22Rv1 (cell line): ENCODE measurements around the gene ZNF865.

Experiments
- H3K27ac ChIP-seq: fragments of 450-650 bp; 2 replicates; pipeline ENCODE4 v1.5.1; 2017
- ZFX ChIP-seq: fragments of 450-650 bp; IDR thresholded peaks from 2 replicates; pipeline ENCODE4 v1.6.1; 2017; ENCODE audit warnings: antibody characterized with exemption, borderline replicate concordance
- TF ChIP-seq, protein P1 (sequence below): fragments of 450-650 bp; IDR thresholded peaks from 2 replicates; pipeline ENCODE4 v1.5.1; 2017; ENCODE audit warnings: mild to moderate bottlenecking

Gene ZNF865

GRCh38 chr19:55598719-55599467 lies 6.6 kb upstream of the ZNF865 start:
- peak overlapping the region; percentile 98 for H3K27ac ChIP-seq
- TF ChIP-seq, protein P1, sequence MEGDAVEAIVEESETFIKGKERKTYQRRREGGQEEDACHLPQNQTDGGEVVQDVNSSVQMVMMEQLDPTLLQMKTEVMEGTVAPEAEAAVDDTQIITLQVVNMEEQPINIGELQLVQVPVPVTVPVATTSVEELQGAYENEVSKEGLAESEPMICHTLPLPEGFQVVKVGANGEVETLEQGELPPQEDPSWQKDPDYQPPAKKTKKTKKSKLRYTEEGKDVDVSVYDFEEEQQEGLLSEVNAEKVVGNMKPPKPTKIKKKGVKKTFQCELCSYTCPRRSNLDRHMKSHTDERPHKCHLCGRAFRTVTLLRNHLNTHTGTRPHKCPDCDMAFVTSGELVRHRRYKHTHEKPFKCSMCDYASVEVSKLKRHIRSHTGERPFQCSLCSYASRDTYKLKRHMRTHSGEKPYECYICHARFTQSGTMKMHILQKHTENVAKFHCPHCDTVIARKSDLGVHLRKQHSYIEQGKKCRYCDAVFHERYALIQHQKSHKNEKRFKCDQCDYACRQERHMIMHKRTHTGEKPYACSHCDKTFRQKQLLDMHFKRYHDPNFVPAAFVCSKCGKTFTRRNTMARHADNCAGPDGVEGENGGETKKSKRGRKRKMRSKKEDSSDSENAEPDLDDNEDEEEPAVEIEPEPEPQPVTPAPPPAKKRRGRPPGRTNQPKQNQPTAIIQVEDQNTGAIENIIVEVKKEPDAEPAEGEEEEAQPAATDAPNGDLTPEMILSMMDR: no peak
- no peak for TF ChIP-seq ZFX

GRCh38 chr19:55599468-55599841 lies 6.0 kb upstream of the ZNF865 start, which contains the start of gene FIZ1:
FIZ1 (minus strand) TSS chr19:55599517; CDS start chr19:55597865, 1,652 bp downstream.
- peak within 1 kb of the TSS; percentile 98 for H3K27ac ChIP-seq
- TF ChIP-seq ZFX: no peak
- TF ChIP-seq, protein P1: no peak

DNA sequence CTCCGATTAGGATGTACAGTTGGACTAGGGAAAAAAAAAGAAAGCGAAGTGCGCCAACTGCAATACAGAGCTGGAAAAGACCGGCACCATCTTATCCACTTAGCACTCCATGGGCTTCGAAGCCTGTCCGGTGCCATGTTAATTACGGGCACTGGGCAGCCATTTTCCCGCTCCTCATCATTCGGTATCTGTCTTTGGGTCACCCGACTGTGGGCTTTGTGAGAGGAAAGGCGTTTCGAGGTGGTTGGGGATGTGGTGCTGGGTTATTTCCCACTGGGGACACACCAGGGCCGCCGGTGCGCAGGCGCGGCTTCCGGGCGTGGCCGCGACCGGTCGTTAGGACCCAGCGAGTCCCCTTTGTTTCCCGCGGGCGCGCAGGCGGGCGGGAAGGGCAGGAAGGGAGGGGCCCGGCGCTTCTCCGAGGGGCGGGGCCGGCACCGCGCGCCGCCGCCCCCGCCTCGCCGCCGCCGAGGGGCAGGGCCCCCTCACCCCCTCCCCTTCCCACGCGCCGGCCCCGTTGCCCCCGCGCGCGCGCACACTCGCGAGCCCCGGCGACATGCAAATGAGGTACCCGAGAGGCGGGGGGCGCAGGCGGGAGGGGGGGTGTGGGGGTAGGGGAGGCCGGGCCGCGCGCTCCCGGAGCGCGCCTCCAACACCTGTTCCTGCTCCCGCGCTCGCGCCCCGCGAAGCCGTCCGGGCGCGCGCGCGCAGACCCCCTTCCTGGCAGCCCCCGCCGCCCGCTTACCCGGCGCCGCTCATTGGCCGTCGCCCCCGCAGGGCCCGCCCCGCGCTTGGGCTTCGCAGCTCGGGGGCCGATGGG lies 5.4 kb upstream of the ZNF865 start, which contains the start of gene ZNF524:
Gene ZNF524 (plus strand): TSS at position 447 of the 820 bp plus-strand sequence. CDS start 1,825 bp downstream, outside the sequence.
- no peak for TF ChIP-seq ZFX
- TF ChIP-seq, protein P1: no peak
- H3K27ac ChIP-seq: peak within 1 kb of the TSS; percentile 98

GRCh38 chr19:55600662-55601028 lies 4.8 kb upstream of the ZNF865 start:
- TF ChIP-seq, protein P1: no peak
- TF ChIP-seq ZFX: no peak
- peak overlapping the region; percentile 98 for H3K27ac ChIP-seq

GRCh38 chr19:55601084-55601483 lies 4.4 kb upstream of the ZNF865 start:
- TF ChIP-seq ZFX: no peak
- TF ChIP-seq, protein P1: no peak
- H3K27ac ChIP-seq: peak overlapping the region; percentile 98

DNA sequence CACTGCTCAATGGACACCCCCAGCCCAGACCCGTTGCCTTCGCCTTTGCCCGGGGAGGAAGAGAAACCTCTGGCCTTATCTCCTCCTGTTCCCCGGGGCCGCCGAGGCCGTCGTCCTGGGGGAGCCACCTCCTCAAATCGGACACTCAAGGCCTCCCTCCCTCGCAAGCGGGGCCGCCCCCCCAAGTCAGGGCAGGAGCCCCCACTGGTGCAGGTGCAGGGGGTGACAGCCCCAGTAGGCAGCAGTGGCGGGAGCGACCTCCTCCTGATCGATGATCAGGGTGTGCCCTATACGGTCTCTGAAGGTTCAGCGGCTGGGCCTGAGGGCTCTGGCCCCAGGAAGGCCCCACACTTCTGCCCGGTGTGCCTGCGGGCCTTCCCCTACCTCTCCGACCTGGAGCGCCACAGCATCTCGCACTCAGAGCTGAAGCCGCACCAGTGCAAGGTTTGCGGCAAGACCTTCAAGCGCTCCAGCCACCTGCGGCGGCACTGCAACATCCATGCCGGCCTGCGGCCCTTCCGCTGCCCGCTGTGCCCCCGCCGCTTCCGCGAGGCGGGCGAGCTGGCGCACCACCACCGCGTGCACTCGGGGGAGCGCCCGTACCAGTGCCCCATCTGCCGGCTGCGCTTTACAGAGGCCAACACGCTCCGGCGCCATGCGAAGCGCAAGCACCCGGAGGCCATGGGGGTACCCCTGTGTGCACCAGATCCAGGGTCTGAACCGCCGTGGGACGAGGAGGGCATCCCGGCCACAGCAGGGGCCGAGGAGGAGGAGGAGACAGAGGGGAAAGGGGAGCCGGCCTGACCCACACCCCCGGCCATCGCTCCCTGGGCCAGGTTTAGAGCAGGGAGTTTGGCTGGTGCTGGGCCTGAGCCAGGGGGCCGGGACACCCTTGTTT lies 3.1 kb upstream of the ZNF865 start:
- peak overlapping the region; percentile 98 for H3K27ac ChIP-seq

GRCh38 chr19:55603115-55603514 lies 2.3 kb upstream of the ZNF865 start:
- TF ChIP-seq ZFX: no peak
- TF ChIP-seq, protein P1: no peak
- peak overlapping the region; percentile 98 for H3K27ac ChIP-seq

More for the DNA sequence above, 3.1 kb upstream of the ZNF865 start:
- TF ChIP-seq ZFX: no peak
